Progenitor cell of endocrine pancreas (in vitro differentiated cells): ENCODE data around the gene OAS3. TPM values are rescaled to one million over a fixed set of nuclear protein-coding genes. Genes with fewer than 3 reads are reported as not detected.

Experiments used
- DNase-seq: peaks from one replicate; pipeline ENCODE4 v3.0.0; 2021; ENCODE audit warnings: low spot score; ENCODE audit not compliant: unreplicated experiment
- H3K27ac Mint-ChIP-seq: 2 replicates; pipeline ENCODE4 v1.8.0; 2021; ENCODE audit warnings: mild to moderate bottlenecking, moderate library complexity, mixed read lengths
- H3K27me3 Mint-ChIP-seq: 2 replicates; pipeline ENCODE4 v1.8.0; 2021; ENCODE audit warnings: mixed read lengths
- H3K36me3 Mint-ChIP-seq: 2 replicates; pipeline ENCODE4 v1.8.0; 2022; ENCODE audit warnings: mixed read lengths; ENCODE audit not compliant: insufficient read depth
- H3K4me1 Mint-ChIP-seq: 2 replicates; pipeline ENCODE4 v1.8.0; 2021; ENCODE audit warnings: low read depth, mixed read lengths
- H3K4me3 Mint-ChIP-seq: 2 replicates; pipeline ENCODE4 v1.8.0; 2021; ENCODE audit warnings: low read depth, mild to moderate bottlenecking, moderate library complexity, mixed read lengths
- H3K9me3 Mint-ChIP-seq: 2 replicates; pipeline ENCODE4 v1.8.0; 2021; ENCODE audit warnings: low read depth, mixed read lengths
- CTCF ChIP-seq: fragments of 200-600 bp; sonication (generic); IDR thresholded peaks from one replicate; pipeline ENCODE4 v1.5.0; 2021; ENCODE audit warnings: antibody characterized with exemption, mild to moderate bottlenecking; ENCODE audit not compliant: unreplicated experiment
- total RNA-seq: library from RNA; stranded (reverse); gene quantifications from 2 replicates; pipeline ENCODE4 v1.2.1, GENCODE V29; 2021

The OAS3 gene
- total RNA-seq, 1 donor from 2014 or later = 1.1 TPM

DNA sequence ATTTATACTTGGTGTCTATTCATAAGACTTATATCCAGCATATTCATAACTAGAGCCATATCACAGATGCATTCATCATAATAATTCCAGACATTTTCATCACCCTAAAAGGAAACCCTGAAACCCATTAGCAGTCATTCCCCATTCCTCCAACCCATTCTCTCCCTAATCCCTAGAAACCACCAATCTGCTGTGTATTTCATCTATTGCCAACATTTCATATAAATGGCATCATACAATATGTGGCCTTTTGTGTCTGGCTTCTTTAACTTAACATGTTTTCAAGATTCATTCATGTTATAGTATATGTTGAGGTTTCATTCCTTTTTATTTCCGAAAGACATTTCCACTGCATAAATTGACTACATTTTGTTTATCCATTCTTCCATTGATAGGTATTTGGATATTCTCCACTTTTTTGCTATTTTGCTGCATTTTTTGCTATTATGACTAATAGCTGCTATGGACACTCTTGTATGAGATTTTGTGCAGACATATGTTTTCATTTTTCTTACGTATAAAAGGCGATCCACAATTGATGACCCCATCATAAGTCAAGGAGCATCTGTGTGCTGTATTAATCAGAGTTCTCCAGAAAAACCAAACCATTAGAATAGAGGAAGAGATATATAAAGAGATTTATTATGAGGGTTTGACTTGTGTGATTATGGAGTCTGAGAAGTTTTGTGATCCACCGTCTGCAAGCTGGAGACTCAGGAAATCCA is 34.9 kb downstream of the OAS3 start:
- no peak for DNase-seq
- Mint-ChIP-seq H3K4me3 (no peak overlapping the region), H3K9me3 (no peaks in the 10 kb centered on the region), H3K27me3 (no peaks in the 10 kb centered on the region), H3K4me1 (no peaks in the 10 kb centered on the region), H3K27ac (no peak overlapping the region), H3K36me3 (no peaks in the 10 kb centered on the region)
- no peak for TF ChIP-seq CTCF

DNA sequence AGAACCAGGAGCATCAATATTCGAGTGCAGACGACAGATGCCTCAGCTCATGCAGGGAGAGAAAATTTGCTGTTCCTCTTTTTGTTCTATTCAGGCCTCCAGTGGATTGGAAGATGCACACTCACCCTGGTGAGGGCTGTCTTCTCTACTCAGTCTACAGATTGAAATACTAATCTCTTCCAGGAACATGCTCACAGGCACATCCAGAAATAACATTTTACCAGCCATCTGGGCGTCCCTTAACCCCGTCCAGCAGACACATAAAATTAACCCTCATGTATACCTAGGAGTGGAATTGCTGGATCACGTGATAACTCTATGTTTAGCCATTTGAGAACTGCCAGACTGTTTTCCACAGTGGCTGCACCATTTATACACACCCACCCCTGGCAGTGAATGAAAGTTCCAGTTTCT is 35.6 kb downstream of the OAS3 start:
- no peak overlapping the region for H3K27ac Mint-ChIP-seq
- no peaks in the 10 kb centered on the region for H3K27me3 Mint-ChIP-seq
- no peaks in the 10 kb centered on the region for H3K36me3 Mint-ChIP-seq
- no peaks in the 10 kb centered on the region for H3K9me3 Mint-ChIP-seq
- no peaks in the 10 kb centered on the region for H3K4me1 Mint-ChIP-seq
- no peak for TF ChIP-seq CTCF
- DNase-seq = no peak
- H3K4me3 Mint-ChIP-seq = no peak overlapping the region

- H3K36me3 Mint-ChIP-seq = no peaks in the 10 kb centered on the region
- no peak for TF ChIP-seq CTCF
- peaks cover 2% of the 10 kb centered on the region for H3K27me3 Mint-ChIP-seq
- no peak for DNase-seq
- H3K4me1 Mint-ChIP-seq = no peaks in the 10 kb centered on the region
- H3K9me3 Mint-ChIP-seq = no peaks in the 10 kb centered on the region
- no peak overlapping the region for H3K4me3 Mint-ChIP-seq
- H3K27ac Mint-ChIP-seq = no peak overlapping the region
These were observed 36.6 kb downstream of the OAS3 start for GRCh38 chr12:112974904-112975303.

DNA sequence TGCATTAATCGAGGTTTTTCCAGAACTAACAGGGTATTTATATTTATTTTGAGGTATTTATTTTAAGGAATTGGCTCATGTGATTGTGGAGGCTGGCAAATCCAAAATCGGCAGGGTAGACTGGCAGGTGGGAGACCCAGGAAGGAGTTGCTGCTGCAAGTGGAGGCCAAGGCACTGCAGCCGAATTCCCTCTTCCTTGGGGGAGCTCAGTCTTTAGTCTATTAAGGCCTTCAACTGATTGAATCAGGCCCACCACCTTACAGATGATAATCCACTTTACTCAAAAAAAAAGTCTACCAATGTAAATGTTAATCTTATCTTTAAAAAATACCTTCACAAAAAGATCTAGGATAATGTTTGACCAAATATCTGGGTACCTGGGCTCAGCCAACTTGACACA is 38.9 kb downstream of the OAS3 start:
- peaks cover 8% of the 10 kb centered on the region for H3K27me3 Mint-ChIP-seq
- no peak overlapping the region for H3K27ac Mint-ChIP-seq
- H3K9me3 Mint-ChIP-seq = peaks cover 8% of the 10 kb centered on the region
- TF ChIP-seq CTCF = no peak
- no peaks in the 10 kb centered on the region for H3K4me1 Mint-ChIP-seq
- H3K36me3 Mint-ChIP-seq = no peaks in the 10 kb centered on the region
- H3K4me3 Mint-ChIP-seq = no peak overlapping the region
- DNase-seq = no peak

DNA sequence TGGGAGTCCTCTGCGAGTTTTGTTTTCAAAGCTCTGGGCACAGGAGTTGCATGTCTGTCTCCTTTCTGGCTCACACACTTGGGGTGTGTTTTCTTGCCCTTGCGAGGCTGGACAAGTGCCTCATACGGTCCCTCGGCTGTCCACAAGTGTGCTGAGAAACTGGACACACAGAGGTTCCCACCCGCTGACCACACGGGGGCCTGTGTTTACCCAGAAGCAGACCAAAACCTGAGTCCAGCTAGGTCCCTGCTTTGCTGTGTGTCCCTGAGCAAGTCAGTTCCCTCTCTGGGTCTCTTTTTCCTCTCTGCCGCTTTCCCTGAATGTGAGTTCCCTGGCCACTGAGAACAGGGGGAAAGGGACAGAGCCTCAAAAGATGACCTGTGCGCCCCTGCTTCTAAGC is 39.4 kb downstream of the OAS3 start:
- Mint-ChIP-seq H3K27me3 (peaks cover 11% of the 10 kb centered on the region), H3K4me1 (no peaks in the 10 kb centered on the region), H3K4me3 (no peak overlapping the region), H3K9me3 (peaks cover 13% of the 10 kb centered on the region), H3K36me3 (no peaks in the 10 kb centered on the region), H3K27ac (no peak overlapping the region)
- no peak for DNase-seq
- no peak for TF ChIP-seq CTCF
